Uterus (tissue), 2 donors: ENCODE results near the gene TMEM219.

Experiments used
- POLR2A ChIP-seq, 2 donors: fragments of 450-650 bp; IDR thresholded peaks; one replicate each; pipeline ENCODE4 v1.6.1; 2016; ENCODE audit warnings: antibody characterized with exemption in 2 of 2, mild to moderate bottlenecking in 1 of 2, moderate library complexity in 1 of 2
- TF ChIP-seq, protein P1 (sequence below), 4 experiments: fragments of 200-600 bp in 2 of 4; fragments of 450-650 bp in 2 of 4; sonication (generic) in 2 of 4; IDR thresholded peaks; one replicate each; pipeline ENCODE4 v1.5.1; 2016 to 2019; ENCODE audit warnings: antibody characterized with exemption in 4 of 4, mild to moderate bottlenecking in 2 of 4, moderate library complexity in 1 of 4

DNA sequence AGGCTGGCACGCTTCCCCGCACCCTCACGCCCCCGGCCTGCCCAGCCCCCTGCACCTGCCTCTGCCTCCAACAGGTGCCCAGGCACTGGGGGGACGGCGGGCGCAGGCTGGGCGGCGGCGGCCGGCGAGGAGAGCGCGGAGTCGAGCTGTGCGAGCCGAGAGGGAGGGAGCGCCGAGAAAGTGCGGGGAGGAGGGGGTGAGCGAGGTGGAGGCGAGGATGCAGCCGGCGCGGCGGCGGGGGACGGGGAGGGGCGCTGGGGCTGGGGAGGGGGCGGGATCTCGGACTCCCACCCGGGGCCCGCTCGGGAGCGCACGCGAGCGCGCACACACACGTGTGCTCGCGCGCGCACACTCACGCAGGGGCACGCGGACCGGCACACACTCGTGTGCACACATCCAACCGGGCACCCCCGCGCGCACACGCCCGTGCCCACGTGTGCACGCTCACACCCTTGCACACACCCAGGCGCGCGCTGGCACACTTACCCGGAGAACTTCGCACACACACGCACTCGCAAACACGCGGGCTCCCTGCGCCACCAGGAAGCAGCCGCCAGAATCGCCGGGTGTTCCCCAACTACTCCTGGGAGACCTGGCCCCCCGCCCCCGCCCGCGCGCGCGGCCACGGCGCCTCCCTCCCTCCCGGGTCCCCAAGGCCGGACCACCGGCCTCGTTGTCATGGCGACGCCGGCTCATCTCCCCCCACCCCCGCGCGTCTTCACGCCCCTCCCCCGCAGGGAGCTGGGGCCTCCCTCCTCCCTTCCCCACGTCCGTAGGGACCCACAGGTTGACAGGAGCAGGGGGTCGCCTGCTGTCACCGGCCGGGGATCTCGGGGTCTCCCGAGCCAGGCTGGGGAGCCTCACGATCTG, 49.2 kb downstream of the TMEM219 start, which contains the start of gene DOC2A:
- TF ChIP-seq, protein P1, sequence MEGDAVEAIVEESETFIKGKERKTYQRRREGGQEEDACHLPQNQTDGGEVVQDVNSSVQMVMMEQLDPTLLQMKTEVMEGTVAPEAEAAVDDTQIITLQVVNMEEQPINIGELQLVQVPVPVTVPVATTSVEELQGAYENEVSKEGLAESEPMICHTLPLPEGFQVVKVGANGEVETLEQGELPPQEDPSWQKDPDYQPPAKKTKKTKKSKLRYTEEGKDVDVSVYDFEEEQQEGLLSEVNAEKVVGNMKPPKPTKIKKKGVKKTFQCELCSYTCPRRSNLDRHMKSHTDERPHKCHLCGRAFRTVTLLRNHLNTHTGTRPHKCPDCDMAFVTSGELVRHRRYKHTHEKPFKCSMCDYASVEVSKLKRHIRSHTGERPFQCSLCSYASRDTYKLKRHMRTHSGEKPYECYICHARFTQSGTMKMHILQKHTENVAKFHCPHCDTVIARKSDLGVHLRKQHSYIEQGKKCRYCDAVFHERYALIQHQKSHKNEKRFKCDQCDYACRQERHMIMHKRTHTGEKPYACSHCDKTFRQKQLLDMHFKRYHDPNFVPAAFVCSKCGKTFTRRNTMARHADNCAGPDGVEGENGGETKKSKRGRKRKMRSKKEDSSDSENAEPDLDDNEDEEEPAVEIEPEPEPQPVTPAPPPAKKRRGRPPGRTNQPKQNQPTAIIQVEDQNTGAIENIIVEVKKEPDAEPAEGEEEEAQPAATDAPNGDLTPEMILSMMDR (IDR thresholded peaks at IDR 0.05): no peak
- TF ChIP-seq POLR2A (IDR thresholded peaks at IDR 0.05): no peak
